GM12878 (cell line): ENCODE data around the gene CIB2. TPM values are rescaled to one million over a fixed set of nuclear protein-coding genes. Genes with fewer than 3 reads are reported as not detected.

Source experiments
- ATAC-seq: fragments of 200-7000 bp; cut with Tn5 transposase; 3 replicates; pipeline ENCODE4 v1.9.1; 2020; ENCODE audit warnings: mild to moderate bottlenecking, moderate library complexity
- BruUV-seq: library from RNA; stranded (reverse); fragments of 400-500 nt; replicated peaks from 2 replicates; lab custom pipeline; 2021; lab: Mats Ljungman, UMichigan
- CTCF ChIA-PET: fragments of 300-600 bp; sonication (Branson Sonifier 250); formaldehyde crosslinking; extraction: SDS; loops from one replicate; lab custom pipeline; 2021; ENCODE audit warnings: inconsistent platforms; lab: Yijun Ruan, JAX
- POLR2A ChIA-PET: fragments of 350-600 bp; formaldehyde crosslinking; extraction: SDS; loops from one replicate; lab custom pipeline; 2021; ENCODE audit warnings: inconsistent platforms; lab: Charles Lee
- RAD21 ChIA-PET: fragments of 300-600 bp; sonication (Branson Sonifier 250); formaldehyde crosslinking; loops from one replicate; lab custom pipeline; 2023; ENCODE audit warnings: antibody characterized with exemption; ENCODE audit not compliant: unreplicated experiment; lab: Charles Lee
- SMC1A ChIA-PET: fragments of 300-600 bp; sonication (Branson Sonifier 250); formaldehyde crosslinking; loops from one replicate; lab custom pipeline; 2023; ENCODE audit not compliant: unreplicated experiment, uncharacterized antibody; lab: Charles Lee
- DNase-seq: peaks from one replicate; pipeline ENCODE4 v3.0.0-alpha.2; 2011; ENCODE audit warnings: low read depth, low spot score
- FAIRE-seq: peaks from 3 replicates; lab custom pipeline; 2011; peaks lifted over from hg19 to GRCh38; lab: Jason Lieb, UNC
- H2AFZ ChIP-seq: 2 replicates; pipeline ENCODE4 v1.6.0; 2011; ENCODE audit warnings: low read depth, low read length, control low read depth; ENCODE audit not compliant: control insufficient read depth
- H3K27ac ChIP-seq: 2 replicates; pipeline ENCODE4 v1.5.1; 2011; ENCODE audit warnings: control low read depth; ENCODE audit not compliant: control insufficient read depth, insufficient read depth
- H3K27me3 ChIP-seq, 2 experiments: replicated peaks in 1 of 2; 2 replicates each; pipeline versions ENCODE4 v1.6.0 to v1.6.1; 2011; ENCODE audit warnings: low read length in 1 of 2; ENCODE audit not compliant: control insufficient read depth in 2 of 2, insufficient read depth in 2 of 2
- H3K36me3 ChIP-seq, 2 experiments: 2 replicates each; pipeline ENCODE4 v1.5.1; 2011; ENCODE audit warnings: low read length in 1 of 2; ENCODE audit not compliant: control insufficient read depth in 2 of 2, insufficient read depth in 2 of 2
- H3K4me1 ChIP-seq: 2 replicates; pipeline ENCODE4 v1.6.1; 2011; ENCODE audit warnings: mild to moderate bottlenecking, low read length, moderate library complexity, mixed read lengths; ENCODE audit not compliant: control insufficient read depth, insufficient read depth
- H3K4me2 ChIP-seq: 2 replicates; pipeline ENCODE4 v1.6.0; 2011; ENCODE audit warnings: control low read depth; ENCODE audit not compliant: control insufficient read depth, insufficient read depth
- H3K4me3 ChIP-seq: fragments of 200-600 bp; sonication (generic); 2 replicates; pipeline ENCODE4 v1.5.1; 2016
- H3K79me2 ChIP-seq: 2 replicates; pipeline ENCODE4 v1.6.0; 2011; ENCODE audit warnings: low read length; ENCODE audit not compliant: control insufficient read depth, insufficient read depth
- H3K9ac ChIP-seq: 2 replicates; pipeline ENCODE4 v1.8.0; 2011; ENCODE audit warnings: low read length, control low read depth, mixed read lengths; ENCODE audit not compliant: control insufficient read depth, insufficient read depth
- H3K9me3 ChIP-seq: replicated peaks from 3 replicates; pipeline ENCODE4 v1.5.1; 2011; ENCODE audit warnings: mild to moderate bottlenecking, low read length; ENCODE audit not compliant: control insufficient read depth, insufficient read depth
- H4K20me1 ChIP-seq: 2 replicates; pipeline ENCODE4 v1.6.0; 2011; ENCODE audit not compliant: control insufficient read depth, insufficient read depth
- EGR1 ChIP-seq, 2 experiments: IDR thresholded peaks; 1 replicate in 1 of 2; 2 replicates in 1 of 2; pipeline ENCODE4 v1.6.1; 2011 to 2012; ENCODE audit warnings: low read depth in 2 of 2, low read length in 2 of 2, borderline replicate concordance in 1 of 2, mild to moderate bottlenecking in 1 of 2, moderate library complexity in 1 of 2
- MXI1 ChIP-seq: fragments of 150-350 bp; IDR thresholded peaks from 2 replicates; pipeline ENCODE4 v1.6.1; 2011; ENCODE audit warnings: low read depth, mild to moderate bottlenecking, inconsistent platforms, low read length, improper control_type of control experiment
- PBX3 ChIP-seq: IDR thresholded peaks from 2 replicates; pipeline ENCODE4 v1.6.1; 2011; ENCODE audit warnings: mild to moderate bottlenecking, low read depth, low read length, moderate library complexity; ENCODE audit not compliant: insufficient replicate concordance
- WGBS: methylation state at CpG from one replicate; pipeline ENCODE4 v1.1.6; 2016; ENCODE audit warnings: low lambda C conversion rate; ENCODE audit not compliant: insufficient replicate concordance, insufficient coverage; ENCODE audit errors: missing lambda C conversion rate; 5-methylcytosine and 5-hydroxymethylcytosine counted together
- in situ Hi-C: fragments of 300-500 bp; cut with MboI; formaldehyde crosslinking; loops from 9 replicates; pipeline ENCODE4 v1.14.3; 2018; ENCODE audit warnings: mixed read lengths
- intact Hi-C: fragments of 100-400 bp; cut with micrococcal nuclease; formaldehyde crosslinking; loops from one replicate; pipeline ENCODE4 v1.14.2; 2022; ENCODE audit not compliant: unreplicated experiment
- polyA plus RNA-seq, 11 experiments: library from polyadenylated mRNA; depleted of rRNA in 4 of 11; unstranded in 6 of 11; stranded (reverse) in 5 of 11; fragments of >200 nt; fragmentation: Nextera tagmentation in 4 of 11; fragmentation: Illumina TruSeq in 1 of 11; extraction: Ambion mirVana in 4 of 11; extraction: Trizol in 1 of 11; gene quantifications; 1 replicate in 1 of 11; 2 replicates in 10 of 11; pipeline versions ENCODE4 v1.2.1 to v1.2.3, GENCODE V29; 2011 to 2016; ENCODE audit warnings: inconsistent platforms in 2 of 11, missing spikeins in 2 of 11, low read depth in 1 of 11
- total RNA-seq, 4 experiments: library from RNA; depleted of rRNA in 3 of 4; stranded (reverse); fragments of >200 nt in 3 of 4; fragmentation: Illumina TruSeq in 1 of 4; extraction: Trizol in 1 of 4; gene quantifications; 2 replicates each; pipeline versions ENCODE4 v1.2.1 to v1.2.3, GENCODE V29; 2013 to 2021

Gene CIB2
- total and polyA plus RNA-seq, 10 of the 15 experiments (the other 5 are each of a cell fraction or from before 2014, with no cell fraction given), result 0.56 to 12.1 (median 7.1) TPM

GRCh38 chr15:78129751-78130287 lies 1.4 kb downstream of the CIB2 start:
- ChIA-PET RAD21 (interaction anchor here (0.8 to 9.5 kb wide), 6 partner anchors 17 to 119 kb away, joined by 3 to 147 read pairs (median 16); no protein-coding TSS in a partner anchor), POLR2A (interaction anchor here (0.6 to 1.0 kb wide), 3 partner anchors 13 to 67 kb away, joined by 3 to 5 read pairs (median 4); no protein-coding TSS in a partner anchor), SMC1A (interaction anchor here (0.8 to 4.4 kb wide), 7 partner anchors 17 to 113 kb away, joined by 3 to 57 read pairs (median 12); no protein-coding TSS in a partner anchor), CTCF (interaction anchor here (0.9 to 7.0 kb wide), 17 partner anchors 8 to 222 kb away, joined by 3 to 200 read pairs (median 10); partner anchors contain the start of gene IDH3A)
- H3K79me2 ChIP-seq, result no peaks in the 10 kb centered on the region
- no peak overlapping the region for H2AFZ ChIP-seq
- FAIRE-seq (no peak), DNase-seq (no peak), ATAC-seq (no peak)
- H3K9ac ChIP-seq, result no peak overlapping the region
- peaks cover 5% of the 10 kb centered on the region for H3K4me1 ChIP-seq
- no peak overlapping the region for H3K27ac ChIP-seq
- H3K4me3 ChIP-seq, result no peak overlapping the region
- intact Hi-C loops, result loop anchor here (2.0 kb wide), 1 partner anchor 19 kb away; the partner anchor contains the start of gene IDH3A
- H3K9me3 ChIP-seq, result no peaks in the 10 kb centered on the region
- 54% methylated on average over 5 of the region's 5 CpGs for WGBS
- H4K20me1 ChIP-seq, result no peaks in the 10 kb centered on the region
- no TSS peak for BruUV-seq
- H3K4me2 ChIP-seq, result no peak overlapping the region
- in situ Hi-C loops, result no loop called here
- TF ChIP-seq PBX3 (no peak), MXI1 (no peak), EGR1 (IDR thresholded peaks at IDR 0.05; ENCODE audit: borderline replicate concordance in 1 of 2, low read depth in 2 of 2, low read length in 2 of 2) (no peak)
- H3K27me3 ChIP-seq, result no peaks in the 10 kb centered on the region
- no peaks in the 10 kb centered on the region for H3K36me3 ChIP-seq
